ENCODE results near the gene ELOVL6. TPM values are rescaled to one million over a fixed set of nuclear protein-coding genes. Genes with fewer than 3 reads are reported as not detected.

ELOVL6 gene
- total and polyA plus RNA-seq, 8 donors = 8.8 to 43.0 (median 12.5) TPM

- H3K27me3 ChIP-seq = no peaks in the 10 kb centered on the region
- H3K27ac ChIP-seq = no peak overlapping the region
- H3K36me3 ChIP-seq = no peaks in the 10 kb centered on the region
- no peaks in the 10 kb centered on the region for H3K9me3 ChIP-seq
- H3K4me3 ChIP-seq = no peak overlapping the region
- DNase-seq (no peak), ATAC-seq (peak; percentile 78)
- intact Hi-C loops (cut with DNase I) = no loop called here
- peaks cover 8 to 26% of the 10 kb centered on the region in 2 donors for H3K4me1 ChIP-seq
- TF ChIP-seq, protein P1, sequence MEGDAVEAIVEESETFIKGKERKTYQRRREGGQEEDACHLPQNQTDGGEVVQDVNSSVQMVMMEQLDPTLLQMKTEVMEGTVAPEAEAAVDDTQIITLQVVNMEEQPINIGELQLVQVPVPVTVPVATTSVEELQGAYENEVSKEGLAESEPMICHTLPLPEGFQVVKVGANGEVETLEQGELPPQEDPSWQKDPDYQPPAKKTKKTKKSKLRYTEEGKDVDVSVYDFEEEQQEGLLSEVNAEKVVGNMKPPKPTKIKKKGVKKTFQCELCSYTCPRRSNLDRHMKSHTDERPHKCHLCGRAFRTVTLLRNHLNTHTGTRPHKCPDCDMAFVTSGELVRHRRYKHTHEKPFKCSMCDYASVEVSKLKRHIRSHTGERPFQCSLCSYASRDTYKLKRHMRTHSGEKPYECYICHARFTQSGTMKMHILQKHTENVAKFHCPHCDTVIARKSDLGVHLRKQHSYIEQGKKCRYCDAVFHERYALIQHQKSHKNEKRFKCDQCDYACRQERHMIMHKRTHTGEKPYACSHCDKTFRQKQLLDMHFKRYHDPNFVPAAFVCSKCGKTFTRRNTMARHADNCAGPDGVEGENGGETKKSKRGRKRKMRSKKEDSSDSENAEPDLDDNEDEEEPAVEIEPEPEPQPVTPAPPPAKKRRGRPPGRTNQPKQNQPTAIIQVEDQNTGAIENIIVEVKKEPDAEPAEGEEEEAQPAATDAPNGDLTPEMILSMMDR (IDR thresholded peaks at IDR 0.05) = no peak
These were observed 90.0 kb downstream of the ELOVL6 start for GRCh38 chr4:110108422-110108821.

DNA sequence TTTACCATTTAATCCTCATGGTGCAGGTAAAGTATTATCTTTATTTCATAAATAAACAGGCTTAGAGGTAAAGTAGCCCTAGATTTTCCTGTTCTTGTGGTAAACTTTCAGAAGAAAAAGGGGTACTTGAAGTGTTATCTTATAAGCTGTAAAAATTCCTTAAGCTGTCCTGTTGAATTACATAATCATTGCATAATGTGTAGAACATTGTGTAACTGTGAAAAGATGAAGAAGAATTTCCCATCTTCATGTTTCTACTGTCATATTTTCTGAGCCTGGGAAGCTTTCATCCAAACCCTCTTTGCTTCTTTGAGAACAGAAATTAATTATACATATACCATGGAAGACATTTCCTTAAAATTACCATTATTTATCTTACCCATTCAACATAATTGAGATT, 90.5 kb downstream of the ELOVL6 start:
- Histone ChIP-seq H3K36me3 (no peaks in the 10 kb centered on the region), H3K27me3 (no peaks in the 10 kb centered on the region), H3K4me1 (peaks cover 8 to 26% of the 10 kb centered on the region in 2 donors), H3K4me3 (no peak overlapping the region), H3K27ac (no peak overlapping the region), H3K9me3 (no peaks in the 10 kb centered on the region)
- TF ChIP-seq, protein P1 (IDR thresholded peaks at IDR 0.05) = no peak
- intact Hi-C loops (cut with DNase I) = no loop called here
- ATAC-seq (peak; percentile 28), DNase-seq (no peak)

DNA sequence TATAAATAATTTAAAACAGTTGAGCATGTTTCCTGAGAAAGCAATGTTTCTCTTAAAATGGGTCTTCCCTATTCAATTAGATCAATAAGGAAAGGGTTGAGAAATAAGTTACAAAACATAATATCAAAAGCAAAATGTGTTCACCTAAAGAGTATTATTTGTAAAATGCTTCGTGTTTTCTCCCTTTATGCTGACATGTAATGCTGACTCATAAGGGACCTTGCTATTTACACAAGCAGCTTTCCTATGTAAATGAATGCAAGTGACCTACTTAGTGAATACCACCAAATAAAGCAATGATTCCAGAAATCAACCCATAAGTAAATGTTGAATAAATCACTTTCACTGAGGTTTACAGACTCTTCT, 91.5 kb downstream of the ELOVL6 start:
- Histone ChIP-seq H3K27ac (no peak overlapping the region), H3K4me3 (no peak overlapping the region), H3K36me3 (no peaks in the 10 kb centered on the region), H3K9me3 (no peaks in the 10 kb centered on the region), H3K4me1 (peaks cover 8 to 26% of the 10 kb centered on the region in 2 donors), H3K27me3 (no peaks in the 10 kb centered on the region)
- intact Hi-C loops (cut with DNase I) = no loop called here
- no peak for DNase-seq
- ATAC-seq = peak; percentile 72
- TF ChIP-seq, protein P1 (IDR thresholded peaks at IDR 0.05) = no peak

DNA sequence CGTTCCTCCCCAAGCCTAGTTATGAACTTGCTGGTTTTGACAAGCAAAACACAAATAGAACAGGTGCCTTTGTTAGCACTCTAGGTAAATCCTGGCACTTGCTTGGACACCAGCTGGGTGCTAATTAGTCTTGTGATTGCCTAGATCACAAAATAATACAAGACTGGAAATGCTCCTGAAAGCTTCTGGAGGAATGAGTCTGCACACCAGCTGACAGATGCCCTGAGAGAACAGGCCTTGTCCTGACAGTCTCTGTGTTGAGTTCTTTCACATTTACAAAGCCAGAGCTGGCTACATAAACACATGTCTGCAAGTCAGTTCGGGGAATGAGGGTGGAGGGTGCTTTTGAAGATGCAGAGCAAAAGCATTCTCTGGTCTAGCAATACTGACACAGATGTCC, 93.8 kb downstream of the ELOVL6 start:
- no peaks in the 10 kb centered on the region for H3K9me3 ChIP-seq
- H3K36me3 ChIP-seq = no peaks in the 10 kb centered on the region
- intact Hi-C loops (cut with DNase I) = no loop called here
- no peak overlapping the region for H3K4me3 ChIP-seq
- no peaks in the 10 kb centered on the region for H3K27me3 ChIP-seq
- ATAC-seq (no peak), DNase-seq (no peak)
- H3K4me1 ChIP-seq = peaks cover 8 to 26% of the 10 kb centered on the region in 2 donors
- no peak overlapping the region for H3K27ac ChIP-seq
- TF ChIP-seq, protein P1 (IDR thresholded peaks at IDR 0.05) = no peak

DNA sequence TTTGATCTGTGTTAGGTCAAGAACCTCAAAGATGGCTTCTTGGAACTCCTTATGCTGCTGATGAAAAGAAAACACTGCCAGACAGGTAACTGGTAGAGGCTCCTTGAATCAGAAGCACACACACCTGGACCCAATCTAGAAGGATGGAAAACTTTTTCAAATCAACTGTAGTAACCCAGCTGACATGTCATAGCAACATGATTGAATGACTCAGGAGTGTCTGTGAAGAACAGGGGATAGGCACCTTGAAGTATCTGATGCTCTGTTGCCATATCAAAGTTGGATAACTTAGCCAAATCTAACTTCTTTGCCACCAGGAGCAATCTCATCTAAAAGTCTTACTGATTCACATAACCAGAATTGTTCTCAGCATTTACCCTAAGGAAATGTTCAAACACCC, 98.8 kb downstream of the ELOVL6 start:
- H3K9me3 ChIP-seq = no peaks in the 10 kb centered on the region
- H3K27me3 ChIP-seq = no peaks in the 10 kb centered on the region
- H3K36me3 ChIP-seq = no peaks in the 10 kb centered on the region
- no peak overlapping the region for H3K27ac ChIP-seq
- ATAC-seq (no peak), DNase-seq (no peak)
- no peak overlapping the region for H3K4me3 ChIP-seq
- intact Hi-C loops (cut with DNase I) = no loop called here
- no peaks in the 10 kb centered on the region for H3K4me1 ChIP-seq
- TF ChIP-seq, protein P1 (IDR thresholded peaks at IDR 0.05) = no peak
